Measurements from ENCODE around the gene GLIS1.
"Not testable (repeated sequence)": the region's sequence is repeated elsewhere in the genome, so short reads cannot be mapped to it uniquely, and the experiment has no call there.

Gene GLIS1

GRCh38 chr1:53556657-53557227 is 182.2 kb downstream of the GLIS1 start:
- no peak for TF ChIP-seq CTCF (conservative IDR thresholded peaks at IDR 0.05; ENCODE audit: low read depth, low read length)
- no peak for DNase-seq (ENCODE audit: low read depth)
- H3K4me3 ChIP-seq (ENCODE audit: low read depth, low read length), result no peak overlapping the region

GRCh38 chr1:53555620-53556326 is 183.2 kb downstream of the GLIS1 start:
- not testable (repeated sequence) for DNase-seq (ENCODE audit: low read depth); H3K4me3 ChIP-seq (ENCODE audit: low read depth, low read length)

- no peak overlapping the region for H3K4me3 ChIP-seq (ENCODE audit: low read depth, low read length)
- no peak for TF ChIP-seq CTCF (conservative IDR thresholded peaks at IDR 0.05; ENCODE audit: low read depth, low read length)
- DNase-seq (ENCODE audit: low read depth), result no peak
Measured at GRCh38 chr1:53554592-53555305, 184.2 kb downstream of the GLIS1 start.

- no peak for DNase-seq (ENCODE audit: low read depth)
- TF ChIP-seq CTCF (conservative IDR thresholded peaks at IDR 0.05; ENCODE audit: low read depth, low read length), result no peak
- H3K4me3 ChIP-seq (ENCODE audit: low read depth, low read length), result no peak overlapping the region
Measured at GRCh38 chr1:53553734-53554509, 185.0 kb downstream of the GLIS1 start.

GRCh38 chr1:53552981-53553733 is 185.8 kb downstream of the GLIS1 start:
- DNase-seq (ENCODE audit: low read depth), result no peak
- no peak overlapping the region for H3K4me3 ChIP-seq (ENCODE audit: low read depth, low read length)
- TF ChIP-seq CTCF (conservative IDR thresholded peaks at IDR 0.05; ENCODE audit: low read depth, low read length), result no peak

GRCh38 chr1:53552146-53552861 is 186.7 kb downstream of the GLIS1 start:
- no peak overlapping the region for H3K4me3 ChIP-seq (ENCODE audit: low read depth, low read length)
- peak; percentile 23 for DNase-seq (ENCODE audit: low read depth)
- no peak for TF ChIP-seq CTCF (conservative IDR thresholded peaks at IDR 0.05; ENCODE audit: low read depth, low read length)
